Urinary bladder (tissue), 4 donors: ENCODE data around the gene RAB33B. TPM values are rescaled to one million over a fixed set of nuclear protein-coding genes. Genes with fewer than 3 reads are reported as not detected.

ENCODE experiments used
- DNase-seq: peaks from one replicate; pipeline ENCODE4 v3.0.0-alpha.2; 2015; ENCODE audit errors: extremely low spot score
- H3K27ac ChIP-seq: one replicate; pipeline ENCODE4 v1.5.1; 2013; ENCODE audit warnings: low read depth, mild to moderate bottlenecking, moderate library complexity
- H3K36me3 ChIP-seq: one replicate; pipeline ENCODE4 v1.6.1; 2013; ENCODE audit warnings: mild to moderate bottlenecking, moderate library complexity; ENCODE audit not compliant: insufficient read depth
- H3K4me1 ChIP-seq: one replicate; pipeline ENCODE4 v1.6.1; 2013; ENCODE audit warnings: mild to moderate bottlenecking, moderate library complexity; ENCODE audit not compliant: insufficient read depth
- H3K4me3 ChIP-seq: one replicate; pipeline ENCODE4 v1.5.1; 2013; ENCODE audit warnings: low read depth, low read length
- WGBS: extraction: QIAGEN DNeasy Blood & Tissue Kit; methylation state at CpG from one replicate; pipeline ENCODE4 v1.1.7; 2013; 5-methylcytosine and 5-hydroxymethylcytosine counted together
- polyA plus RNA-seq: library from polyadenylated mRNA; stranded (reverse); fragments of 200-250 nt; gene quantifications from one replicate; pipeline ENCODE4 v1.2.3, GENCODE V29; 2013
- total RNA-seq: library from RNA; depleted of rRNA; stranded (reverse); fragments of >200 nt; gene quantifications from one replicate; pipeline ENCODE4 v1.2.3, GENCODE V29; 2014
- donor health status: healthy with polysubstance abuse.
- donor health status: healthy.

The RAB33B gene
- total and polyA plus RNA-seq, 2 donors: 7.7 to 46.7 TPM

DNA sequence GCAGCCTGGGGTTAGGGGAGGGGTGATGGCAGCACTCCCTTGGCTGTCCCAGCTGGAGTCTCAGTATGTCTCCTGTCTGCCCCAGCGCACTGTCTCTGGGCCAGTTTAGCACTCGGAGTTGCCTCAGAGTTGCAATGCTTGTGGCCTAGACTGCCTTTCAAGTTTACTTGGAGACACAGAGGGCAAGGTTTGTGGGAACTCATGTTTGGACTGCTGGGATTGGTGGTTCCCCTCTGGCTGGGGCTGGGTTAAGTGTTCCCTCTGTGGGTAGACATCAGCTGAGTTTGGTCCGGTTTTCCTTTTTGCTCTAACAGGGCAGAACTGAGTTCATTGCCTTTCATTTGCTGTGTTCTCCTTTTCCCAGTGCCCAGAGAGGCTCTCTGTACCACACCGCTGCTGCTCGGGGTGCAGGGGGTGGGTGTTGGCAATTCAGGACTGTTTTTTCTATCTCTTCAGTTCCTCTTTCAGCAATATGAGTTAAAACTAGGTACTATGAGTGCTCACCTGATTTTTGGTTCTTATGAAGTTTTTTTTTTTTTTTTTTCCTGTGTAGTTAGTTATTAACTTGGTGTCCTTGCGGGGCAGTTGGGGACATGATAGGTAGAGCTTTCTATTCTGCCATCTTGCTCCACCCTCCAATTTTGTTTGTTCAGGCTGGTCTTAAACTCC is 17.2 kb downstream of the RAB33B start:
- Histone ChIP-seq H3K4me3 (no peak overlapping the region), H3K27ac (no peak overlapping the region), H3K36me3 (peaks cover 3% of the 10 kb centered on the region), H3K4me1 (no peaks in the 10 kb centered on the region)
- whole genome bisulfite sequencing: 96% methylated on average over 6 of the region's 6 CpGs
- no peak for DNase-seq

DNA sequence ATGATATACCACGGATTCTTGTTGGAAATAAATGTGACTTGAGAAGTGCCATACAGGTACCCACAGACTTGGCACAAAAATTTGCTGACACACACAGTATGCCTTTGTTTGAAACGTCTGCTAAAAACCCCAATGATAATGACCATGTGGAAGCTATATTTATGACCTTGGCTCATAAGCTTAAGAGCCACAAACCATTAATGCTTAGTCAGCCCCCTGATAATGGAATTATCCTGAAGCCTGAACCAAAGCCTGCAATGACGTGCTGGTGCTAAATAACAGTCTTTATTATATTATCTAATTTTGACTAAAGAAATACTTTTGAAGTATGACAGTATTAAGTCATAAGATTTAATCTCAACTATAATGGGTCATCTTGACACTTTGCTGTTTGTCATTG is 18.9 kb downstream of the RAB33B start:
- no peak overlapping the region for H3K4me3 ChIP-seq
- WGBS: 71% methylated on average over 3 of the region's 3 CpGs
- H3K27ac ChIP-seq: no peak overlapping the region
- H3K4me1 ChIP-seq: no peaks in the 10 kb centered on the region
- DNase-seq: no peak
- H3K36me3 ChIP-seq: peaks cover 3% of the 10 kb centered on the region

DNA sequence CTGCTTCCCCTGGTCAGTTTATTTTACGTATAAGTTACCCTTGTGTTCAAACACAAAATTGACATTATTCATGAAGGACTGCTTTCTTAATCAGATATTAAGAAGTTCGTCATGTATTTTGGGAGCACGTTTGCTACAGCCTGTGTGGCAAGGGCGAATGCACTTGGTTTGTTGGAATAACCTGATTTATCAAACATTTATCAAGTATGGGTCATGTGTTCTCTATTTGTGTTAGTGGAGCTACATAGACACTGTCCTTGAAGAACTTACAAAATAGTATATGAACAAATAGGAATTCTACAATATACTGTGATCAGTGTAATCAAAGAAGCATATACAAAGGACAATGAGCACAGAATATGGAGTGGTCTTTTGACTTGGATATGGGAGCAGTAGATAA is 22.4 kb downstream of the RAB33B start:
- no peaks in the 10 kb centered on the region for H3K4me1 ChIP-seq
- DNase-seq: no peak
- H3K4me3 ChIP-seq: no peak overlapping the region
- 96% methylated on average over 4 of the region's 4 CpGs for WGBS
- peaks cover 3% of the 10 kb centered on the region for H3K36me3 ChIP-seq
- no peak overlapping the region for H3K27ac ChIP-seq

DNA sequence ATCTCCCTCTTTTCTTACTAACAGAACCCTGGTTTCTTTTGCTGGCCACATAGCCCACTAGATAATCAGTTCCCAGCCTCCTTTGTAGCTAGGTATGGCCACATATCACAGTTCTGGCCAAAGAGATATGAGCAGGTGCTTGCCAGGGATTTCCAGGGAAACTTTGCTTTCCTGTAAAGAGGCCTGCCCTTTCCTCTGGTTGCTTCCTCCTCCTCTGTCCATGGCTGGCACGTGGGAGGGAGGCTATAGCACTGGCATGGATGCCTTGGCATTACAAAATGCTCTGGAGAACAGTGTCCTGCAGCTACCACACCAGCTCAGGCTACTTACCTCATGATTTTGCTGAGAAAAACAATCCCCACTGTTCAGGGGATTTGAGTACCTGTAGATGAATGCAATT is 27.5 kb downstream of the RAB33B start:
- H3K36me3 ChIP-seq: no peaks in the 10 kb centered on the region
- no peak for DNase-seq

DNA sequence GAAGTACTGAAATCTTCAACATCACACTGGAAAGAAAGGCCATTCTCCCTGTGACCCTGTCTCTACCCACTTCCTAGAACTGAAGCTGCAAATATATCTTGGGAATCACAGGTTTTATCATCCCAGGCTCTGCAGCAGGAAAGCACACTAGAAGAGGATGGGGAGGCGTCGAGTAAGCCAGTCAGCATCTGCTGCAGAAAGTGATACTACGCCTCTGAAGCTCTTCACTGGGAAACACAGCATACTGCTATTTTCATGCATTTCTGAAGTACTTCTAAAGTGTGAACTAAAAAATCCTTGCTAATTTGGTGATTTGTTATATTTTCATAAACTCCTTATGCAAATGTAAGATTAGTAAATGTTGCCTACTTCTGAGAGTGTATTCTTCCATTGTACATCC is 29.1 kb downstream of the RAB33B start:
- Histone ChIP-seq H3K4me1 (no peaks in the 10 kb centered on the region), H3K27ac (no peak overlapping the region), H3K4me3 (no peak overlapping the region), H3K36me3 (no peaks in the 10 kb centered on the region)
- WGBS: 93% methylated on average over 3 of the region's 3 CpGs
- no peak for DNase-seq

More for the DNA sequence above, 27.5 kb downstream of the RAB33B start:
- WGBS: 76% methylated on average over 1 of the region's 1 CpG
- H3K4me3 ChIP-seq: no peak overlapping the region
- no peak overlapping the region for H3K27ac ChIP-seq
- no peaks in the 10 kb centered on the region for H3K4me1 ChIP-seq

DNA sequence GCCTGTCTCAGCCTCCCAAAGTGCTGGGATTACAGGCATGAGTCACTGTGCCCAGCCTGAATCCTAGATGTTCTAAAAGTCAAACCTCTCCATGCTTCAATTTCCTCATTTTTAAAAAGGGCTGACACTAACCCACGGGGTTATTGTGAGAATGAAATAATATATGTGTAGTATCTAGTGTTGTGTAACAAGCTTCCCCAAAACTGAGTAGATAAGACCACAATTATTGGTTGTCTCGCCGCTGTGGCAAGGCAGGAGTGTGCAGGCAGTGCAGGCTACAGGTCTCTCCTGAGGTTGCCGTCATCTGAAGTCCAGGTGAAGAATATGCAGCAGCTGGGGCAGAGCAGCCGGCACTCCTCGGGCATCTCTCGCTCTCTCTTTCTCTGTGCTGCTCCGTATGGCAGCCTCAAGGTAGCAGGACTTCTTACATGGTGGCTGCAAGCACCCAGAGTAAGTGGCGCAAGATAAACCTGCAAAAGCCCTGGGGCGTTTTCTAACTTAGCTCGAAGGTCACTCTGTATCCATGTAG is 30.9 kb downstream of the RAB33B start:
- H3K27ac ChIP-seq: no peak overlapping the region
- no peaks in the 10 kb centered on the region for H3K36me3 ChIP-seq
- WGBS: 85% methylated on average over 11 of the region's 11 CpGs
- no peak overlapping the region for H3K4me3 ChIP-seq
- H3K4me1 ChIP-seq: no peaks in the 10 kb centered on the region
- DNase-seq: no peak

DNA sequence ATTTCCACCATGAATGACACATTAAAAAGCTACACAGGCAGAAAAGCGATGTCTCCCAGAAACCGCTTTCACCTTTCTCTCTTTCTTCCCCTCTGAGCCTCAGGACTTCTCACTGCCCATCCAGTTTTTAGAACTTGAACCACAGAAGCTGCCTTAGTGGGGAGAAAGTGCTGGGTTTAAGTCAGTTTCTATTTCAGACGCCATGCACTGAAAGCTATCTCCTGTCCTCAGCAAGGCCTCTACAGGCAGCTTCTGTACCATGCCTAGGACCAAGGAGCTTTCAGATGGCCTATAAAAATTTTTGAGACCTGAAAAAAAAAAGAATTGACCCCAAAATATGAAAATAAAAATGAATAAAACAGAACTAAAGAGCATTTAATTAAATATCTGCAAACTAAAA is 34.5 kb downstream of the RAB33B start:
- Histone ChIP-seq H3K4me3 (no peak overlapping the region), H3K4me1 (no peaks in the 10 kb centered on the region), H3K36me3 (no peaks in the 10 kb centered on the region), H3K27ac (no peak overlapping the region)
- WGBS: 95% methylated on average over 3 of the region's 3 CpGs
- no peak for DNase-seq

DNA sequence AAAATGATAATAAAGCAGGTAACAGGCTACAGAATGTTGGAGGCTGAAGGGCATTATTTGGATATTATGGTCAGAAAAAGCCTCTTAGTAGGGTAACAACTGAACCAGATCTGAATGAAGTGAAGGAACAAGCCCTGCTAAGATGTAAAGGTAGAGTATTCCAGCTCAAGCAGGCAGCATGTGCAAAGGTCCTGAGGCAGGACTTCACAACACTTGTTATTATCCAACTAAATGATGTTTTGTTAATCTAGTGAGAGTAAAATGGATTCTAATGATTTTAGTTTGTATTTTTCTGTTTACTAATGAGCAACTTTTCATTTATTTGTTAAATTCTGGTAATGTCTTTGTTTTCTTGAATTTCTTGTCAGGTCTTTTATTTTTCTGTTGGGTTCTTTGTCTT is 35.7 kb downstream of the RAB33B start:
- no peaks in the 10 kb centered on the region for H3K4me1 ChIP-seq
- H3K27ac ChIP-seq: no peak overlapping the region
- H3K36me3 ChIP-seq: no peaks in the 10 kb centered on the region
- no peak overlapping the region for H3K4me3 ChIP-seq
- DNase-seq: no peak

DNA sequence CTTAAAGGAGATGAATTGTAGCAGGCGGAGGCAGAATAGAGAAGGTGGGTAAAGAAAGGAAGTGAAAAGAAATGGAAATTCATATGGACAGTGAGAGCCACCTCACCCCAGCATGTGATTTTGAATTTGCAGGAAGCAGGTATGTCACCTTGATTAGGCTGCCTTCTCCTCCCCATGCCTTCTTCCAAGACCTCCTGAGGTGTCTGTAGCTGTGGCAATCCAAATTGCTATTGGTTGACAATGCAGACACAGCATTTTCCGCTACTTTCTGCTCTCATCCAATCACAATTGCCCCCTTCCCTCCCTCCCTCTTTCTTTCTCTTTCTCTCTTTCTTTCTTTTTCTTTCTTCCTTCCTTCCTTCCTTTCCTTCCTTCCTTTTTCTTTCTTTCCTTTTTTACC is 38.5 kb downstream of the RAB33B start:
- 98% methylated on average over 2 of the region's 2 CpGs for WGBS
- Histone ChIP-seq H3K36me3 (no peaks in the 10 kb centered on the region), H3K4me1 (no peaks in the 10 kb centered on the region), H3K4me3 (no peak overlapping the region), H3K27ac (no peak overlapping the region)
- DNase-seq: no peak

DNA sequence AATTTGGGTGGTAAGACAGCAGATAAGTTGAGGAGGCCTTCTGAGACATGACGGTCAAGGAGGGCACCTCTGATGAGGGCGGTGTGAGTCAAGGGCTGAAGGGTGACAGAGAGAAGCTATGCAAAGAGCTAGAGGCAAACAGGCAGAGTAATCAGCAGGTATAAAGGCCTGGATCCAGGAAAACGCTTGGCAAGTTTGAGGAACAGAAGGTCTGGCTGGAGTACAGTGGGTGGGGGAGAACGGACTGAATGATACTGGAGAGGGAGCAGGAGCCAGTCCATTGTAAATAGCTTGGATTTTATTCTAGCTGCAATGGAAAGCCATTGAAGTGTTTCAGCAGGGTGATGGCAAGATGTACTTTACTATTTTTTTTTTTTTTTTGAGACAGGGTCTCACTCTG is 39.3 kb downstream of the RAB33B start:
- no peak overlapping the region for H3K27ac ChIP-seq
- H3K4me1 ChIP-seq: no peaks in the 10 kb centered on the region
- no peaks in the 10 kb centered on the region for H3K36me3 ChIP-seq
- 86% methylated on average over 4 of the region's 4 CpGs for WGBS
- H3K4me3 ChIP-seq: no peak overlapping the region
- no peak for DNase-seq

DNA sequence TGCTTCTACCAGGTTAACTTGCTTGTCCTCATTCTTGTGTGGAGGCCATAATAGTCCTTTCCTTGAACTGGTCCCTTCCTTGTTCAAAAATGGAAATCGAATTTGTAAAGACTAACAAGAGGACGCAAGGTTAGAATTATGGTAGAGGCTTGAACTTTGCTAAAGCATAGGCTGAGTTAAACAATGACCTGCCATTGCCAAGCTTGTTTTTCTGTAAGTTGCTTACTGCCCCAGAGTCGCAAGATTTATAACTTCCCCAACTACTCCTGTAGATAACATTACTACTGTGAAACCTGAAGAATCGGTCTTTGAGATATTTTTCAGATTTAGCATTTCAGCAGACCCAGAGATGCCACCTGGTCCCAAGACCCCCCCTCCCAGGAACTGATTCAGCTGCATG is 45.3 kb downstream of the RAB33B start:
- WGBS: 78% methylated on average over 4 of the region's 4 CpGs
- no peaks in the 10 kb centered on the region for H3K36me3 ChIP-seq
- no peak overlapping the region for H3K4me3 ChIP-seq
- no peak for DNase-seq
- no peaks in the 10 kb centered on the region for H3K4me1 ChIP-seq
- no peak overlapping the region for H3K27ac ChIP-seq

DNA sequence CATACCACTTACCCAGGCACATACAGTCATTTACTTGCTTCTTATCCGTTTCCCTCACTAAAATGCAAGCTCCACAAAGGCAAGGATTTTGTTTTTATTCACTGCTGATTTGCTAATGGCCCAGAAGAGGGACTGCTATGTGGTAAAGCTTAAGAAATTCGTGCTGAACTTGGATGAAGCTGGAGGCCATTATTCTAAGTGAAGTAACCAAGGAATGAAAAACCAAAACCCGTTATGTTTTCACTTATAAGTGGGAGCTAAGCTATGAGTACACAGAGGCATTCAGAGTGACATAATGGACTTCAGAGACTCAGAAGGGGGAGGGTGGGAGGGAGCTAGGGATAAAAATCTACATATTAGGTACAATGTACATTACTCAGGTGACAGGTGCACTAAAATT is 47.2 kb downstream of the RAB33B start:
- 57% methylated on average over 3 of the region's 3 CpGs for WGBS
- no peak overlapping the region for H3K4me3 ChIP-seq
- H3K4me1 ChIP-seq: no peaks in the 10 kb centered on the region
- no peak for DNase-seq
- H3K27ac ChIP-seq: no peak overlapping the region
- H3K36me3 ChIP-seq: no peaks in the 10 kb centered on the region

DNA sequence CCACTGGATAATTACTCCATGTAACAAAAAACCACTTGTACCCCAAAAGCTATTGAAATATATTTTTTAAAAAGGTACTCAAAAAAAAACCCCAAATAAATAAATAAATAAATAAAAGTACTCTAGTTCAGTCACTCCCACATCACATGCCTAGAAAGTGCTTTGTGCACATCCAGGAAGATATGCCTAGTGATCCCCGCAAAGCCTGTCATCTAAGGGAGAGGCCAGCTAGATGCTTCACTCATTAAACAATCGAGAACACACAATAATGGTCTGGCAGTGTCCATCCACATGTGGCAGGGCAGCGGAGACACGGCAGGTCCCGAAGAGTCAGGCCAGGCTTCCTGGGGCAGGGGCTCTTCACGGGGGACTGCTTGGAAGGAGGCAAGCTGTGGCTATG is 47.6 kb downstream of the RAB33B start:
- 80% methylated on average over 6 of the region's 6 CpGs for WGBS
- Histone ChIP-seq H3K4me3 (no peak overlapping the region), H3K4me1 (no peaks in the 10 kb centered on the region), H3K27ac (no peak overlapping the region), H3K36me3 (no peaks in the 10 kb centered on the region)
- DNase-seq: no peak

DNA sequence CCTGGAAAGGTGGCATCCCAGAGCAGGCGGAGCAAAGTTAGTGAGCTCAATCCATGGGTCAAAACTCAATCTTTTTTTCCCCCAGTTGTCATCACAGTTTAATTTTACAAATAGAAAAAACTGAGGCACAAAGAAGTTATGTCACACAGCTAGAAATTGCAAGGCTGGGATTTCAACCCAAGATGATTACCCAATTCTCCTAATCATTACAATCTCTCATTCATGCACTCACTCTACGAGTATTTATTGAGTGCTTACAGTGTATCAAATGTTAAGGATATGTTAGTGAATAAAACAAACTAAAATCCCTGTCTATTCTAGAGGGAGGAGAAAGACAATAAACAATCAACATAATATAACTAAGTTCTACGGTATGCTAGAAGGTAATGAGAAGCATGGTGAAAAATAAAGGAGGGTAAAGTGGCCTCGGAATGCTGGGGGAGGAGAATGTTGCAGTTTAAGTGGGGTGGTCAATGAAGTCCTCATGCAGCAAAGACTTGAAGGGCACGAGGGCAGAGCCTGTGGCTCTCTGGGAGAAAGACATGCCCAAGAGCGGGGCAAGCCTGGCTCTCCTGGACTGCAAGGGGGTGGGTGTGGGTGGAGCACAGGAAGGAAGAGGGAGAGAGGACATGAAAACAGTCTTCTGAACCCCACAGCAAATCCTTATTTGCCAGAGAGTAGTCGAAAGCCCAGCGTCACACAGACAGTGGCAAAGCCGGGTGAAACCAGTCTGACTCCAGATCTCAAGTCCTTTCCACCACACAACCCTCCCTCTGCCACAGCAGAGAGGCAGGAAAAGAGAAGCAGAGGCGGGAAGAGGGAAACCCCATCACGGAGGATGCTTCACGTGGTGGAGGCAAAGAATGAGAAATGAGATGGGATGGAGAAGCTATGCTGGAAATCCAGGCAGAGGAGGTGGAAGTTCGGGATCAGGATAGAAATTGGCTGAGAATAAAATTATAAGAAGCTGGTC is 48.3 kb downstream of the RAB33B start:
- peaks cover 2% of the 10 kb centered on the region for H3K36me3 ChIP-seq
- 75% methylated on average over 13 of the region's 13 CpGs for WGBS
- no peak overlapping the region for H3K27ac ChIP-seq
- no peak overlapping the region for H3K4me3 ChIP-seq
- no peaks in the 10 kb centered on the region for H3K4me1 ChIP-seq
- no peak for DNase-seq
